ENCODE measurements around the gene PGAP6. TPM values are rescaled to one million over a fixed set of nuclear protein-coding genes. Genes with fewer than 3 reads are reported as not detected.

Gene PGAP6
- total and polyA plus RNA-seq, 2 of the 8 experiments (the other 6 are each of a cell fraction or from before 2014, with no cell fraction given): 86.8 to 364 TPM

DNA sequence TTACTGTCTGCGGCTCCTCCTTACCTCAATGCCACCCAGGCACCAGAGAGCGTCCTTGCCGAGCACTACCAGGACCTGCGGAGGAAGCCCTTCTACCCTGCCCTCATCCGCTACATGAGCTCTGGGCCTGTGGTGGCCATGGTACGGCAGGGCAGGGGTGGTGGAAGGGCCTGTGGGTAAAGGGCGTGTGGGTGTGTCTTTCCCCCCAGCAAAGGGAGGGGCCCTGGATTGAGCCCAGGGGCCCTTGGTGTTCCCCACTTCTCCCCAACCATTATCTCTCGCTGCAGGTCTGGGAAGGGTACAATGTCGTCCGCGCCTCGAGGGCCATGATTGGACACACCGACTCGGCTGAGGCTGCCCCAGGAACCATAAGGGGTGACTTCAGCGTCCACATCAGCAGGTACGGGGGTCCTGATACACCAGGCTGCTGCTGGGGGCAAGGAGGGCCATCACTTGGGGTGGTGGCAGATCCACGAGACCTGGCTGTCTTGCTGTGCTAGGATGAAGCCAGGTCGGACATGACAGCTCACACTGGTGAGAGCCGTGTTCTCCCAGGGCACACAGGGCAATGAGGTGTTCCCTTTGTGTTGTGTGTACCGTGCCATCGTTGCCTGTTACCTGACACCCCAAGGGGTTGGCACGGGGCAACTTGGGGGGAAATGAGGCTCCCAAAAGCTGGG is 17.7 kb upstream of the PGAP6 start (continued):
- TF ChIP-seq RFX5 (IDR thresholded peaks at IDR 0.05; ENCODE audit: borderline replicate concordance, low read depth, low read length) (no peak), GTF2F1 (IDR thresholded peaks at IDR 0.05; ENCODE audit: borderline replicate concordance, low read depth, low read length) (no peak), CEBPB (IDR thresholded peaks at IDR 0.05; ENCODE audit: low read depth, low read length) (no peak)
- TF ChIP-seq, protein P1, sequence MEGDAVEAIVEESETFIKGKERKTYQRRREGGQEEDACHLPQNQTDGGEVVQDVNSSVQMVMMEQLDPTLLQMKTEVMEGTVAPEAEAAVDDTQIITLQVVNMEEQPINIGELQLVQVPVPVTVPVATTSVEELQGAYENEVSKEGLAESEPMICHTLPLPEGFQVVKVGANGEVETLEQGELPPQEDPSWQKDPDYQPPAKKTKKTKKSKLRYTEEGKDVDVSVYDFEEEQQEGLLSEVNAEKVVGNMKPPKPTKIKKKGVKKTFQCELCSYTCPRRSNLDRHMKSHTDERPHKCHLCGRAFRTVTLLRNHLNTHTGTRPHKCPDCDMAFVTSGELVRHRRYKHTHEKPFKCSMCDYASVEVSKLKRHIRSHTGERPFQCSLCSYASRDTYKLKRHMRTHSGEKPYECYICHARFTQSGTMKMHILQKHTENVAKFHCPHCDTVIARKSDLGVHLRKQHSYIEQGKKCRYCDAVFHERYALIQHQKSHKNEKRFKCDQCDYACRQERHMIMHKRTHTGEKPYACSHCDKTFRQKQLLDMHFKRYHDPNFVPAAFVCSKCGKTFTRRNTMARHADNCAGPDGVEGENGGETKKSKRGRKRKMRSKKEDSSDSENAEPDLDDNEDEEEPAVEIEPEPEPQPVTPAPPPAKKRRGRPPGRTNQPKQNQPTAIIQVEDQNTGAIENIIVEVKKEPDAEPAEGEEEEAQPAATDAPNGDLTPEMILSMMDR (IDR thresholded peaks at IDR 0.05; ENCODE audit: control extremely low read depth in 1 of 3, insufficient read depth in 1 of 3, low read depth in 1 of 3, low read length in 3 of 3): no peak

Measured in H1 (cell line).